GM18909 (cell line): ENCODE data around the gene MIEF2.

Source experiments
- ATAC-seq: cut with Tn5 transposase; IDR thresholded peaks from one replicate; pipeline ENCODE4 v1.9.1; 2021; ENCODE audit warnings: mild to moderate bottlenecking; ENCODE audit not compliant: unreplicated experiment, poor library complexity

The MIEF2 gene

GRCh38 chr17:18233803-18234518, 26.5 kb upstream of the MIEF2 start:
- no peak for ATAC-seq

- no peak for ATAC-seq
Measured at GRCh38 chr17:18234853-18235380, 25.5 kb upstream of the MIEF2 start.

- ATAC-seq = no peak
Measured at GRCh38 chr17:18235743-18236256, 24.7 kb upstream of the MIEF2 start.

- ATAC-seq = no peak
Measured at GRCh38 chr17:18236494-18236893, 24.0 kb upstream of the MIEF2 start.

- ATAC-seq = no peak
Measured at GRCh38 chr17:18237461-18237860, 23.0 kb upstream of the MIEF2 start.

GRCh38 chr17:18238299-18238698, 22.2 kb upstream of the MIEF2 start:
- ATAC-seq = no peak

- ATAC-seq = no peak
Measured at GRCh38 chr17:18240449-18240848, 20.0 kb upstream of the MIEF2 start.

- no peak for ATAC-seq
Measured at GRCh38 chr17:18241229-18241871, 19.1 kb upstream of the MIEF2 start.

GRCh38 chr17:18245038-18245776, 15.3 kb upstream of the MIEF2 start:
- ATAC-seq = no peak

GRCh38 chr17:18246109-18246725, 14.2 kb upstream of the MIEF2 start:
- ATAC-seq = no peak

- no peak for ATAC-seq
Measured at GRCh38 chr17:18246880-18247612, 13.4 kb upstream of the MIEF2 start.

GRCh38 chr17:18247613-18248001, 12.9 kb upstream of the MIEF2 start:
- no peak for ATAC-seq

GRCh38 chr17:18248300-18248731, 12.1 kb upstream of the MIEF2 start:
- ATAC-seq = peak; percentile 43

GRCh38 chr17:18248811-18249210, 11.7 kb upstream of the MIEF2 start:
- no peak for ATAC-seq

- no peak for ATAC-seq
Measured at GRCh38 chr17:18250259-18250658, 10.2 kb upstream of the MIEF2 start.

GRCh38 chr17:18250708-18251107, 9.8 kb upstream of the MIEF2 start:
- ATAC-seq = no peak

GRCh38 chr17:18251204-18251603, 9.3 kb upstream of the MIEF2 start:
- ATAC-seq = no peak

- ATAC-seq = no peak
Measured at GRCh38 chr17:18252160-18252559, 8.3 kb upstream of the MIEF2 start.

- ATAC-seq = no peak
Measured at GRCh38 chr17:18253187-18253884, 7.1 kb upstream of the MIEF2 start.
